Mucosa of descending colon (tissue), 3 donors: Measurements from ENCODE around the gene WFDC6. TPM values are rescaled to one million over a fixed set of nuclear protein-coding genes. Genes with fewer than 3 reads are reported as not detected.

Experiments used
- ATAC-seq: fragments of 200-7000 bp; cut with Tn5 transposase; one replicate; pipeline ENCODE4 v1.9.1; 2020; ENCODE audit warnings: mild to moderate bottlenecking, moderate library complexity
- DNase-seq, 3 donors: peaks; one replicate each; pipeline ENCODE4 v3.0.0-alpha.2; 2020
- H3K36me3 ChIP-seq: fragments of 200-600 bp; one replicate; pipeline ENCODE4 v1.8.0; 2021; ENCODE audit warnings: low read depth, mild to moderate bottlenecking
- H3K4me1 ChIP-seq: fragments of 200-600 bp; one replicate; pipeline ENCODE4 v1.8.0; 2021; ENCODE audit warnings: low read depth, mild to moderate bottlenecking
- H3K4me3 ChIP-seq: fragments of 200-600 bp; one replicate; pipeline ENCODE4 v1.8.0; 2021; ENCODE audit warnings: mild to moderate bottlenecking
- H3K9me3 ChIP-seq: fragments of 200-600 bp; one replicate; pipeline ENCODE4 v1.8.0; 2021; ENCODE audit warnings: mild to moderate bottlenecking
- CTCF ChIP-seq: fragments of 200-600 bp; IDR thresholded peaks from one replicate; pipeline ENCODE4 v1.8.0; 2022; ENCODE audit warnings: antibody characterized with exemption, mild to moderate bottlenecking
- intact Hi-C, 2 donors: fragments of 100-400 bp; cut with DNase I in 1 of 2; cut with micrococcal nuclease in 1 of 2; formaldehyde crosslinking; loops; one replicate each; pipeline versions ENCODE4 v1.11.0 to v1.11.1; 2022; cut with DNase I, micrococcal nuclease
- total RNA-seq, 3 donors: library from RNA; stranded (reverse); fragmentation: NEBNext Ultra II Directional in 2 of 3; extraction: Animal tissue kit (Norgen Biotek cat#: 25700) in 2 of 3; gene quantifications; one replicate each; pipeline versions ENCODE4 v1.2.1 to v1.2.4, GENCODE V29; 2021 to 2023
- donor health status: DM: no; HTN: no; CAD: no; lungs with moderate emphysema.
- donor health status: DM: no; HTN: no; CAD: no.
- donor health status: DM: no; HTN: yes; CAD: no.

WFDC6 gene
- total RNA-seq, 3 donors from 2014 or later = not detected

- Histone ChIP-seq H3K36me3 (no peaks in the 10 kb centered on the region), H3K4me1 (peaks cover 3% of the 10 kb centered on the region), H3K9me3 (no peaks in the 10 kb centered on the region), H3K4me3 (no peak overlapping the region)
- peak; percentile 99 for ATAC-seq
- peak in 1 of 3 donors; percentile 13 for DNase-seq
- no peak for TF ChIP-seq CTCF
- intact Hi-C loops = no loop called here
Observed at GRCh38 chr20:45552456-45552855, 13.2 kb upstream of the WFDC6 start.

- H3K36me3 ChIP-seq = no peaks in the 10 kb centered on the region
- no peaks in the 10 kb centered on the region for H3K9me3 ChIP-seq
- ATAC-seq (no peak), DNase-seq (no peak)
- TF ChIP-seq CTCF = no peak
- H3K4me3 ChIP-seq = no peak overlapping the region
- intact Hi-C loops = no loop called here
- peaks cover 3% of the 10 kb centered on the region for H3K4me1 ChIP-seq
Observed at GRCh38 chr20:45550765-45551164, 11.5 kb upstream of the WFDC6 start.

GRCh38 chr20:45548410-45548809 lies 9.1 kb upstream of the WFDC6 start:
- TF ChIP-seq CTCF = no peak
- Histone ChIP-seq H3K36me3 (no peaks in the 10 kb centered on the region), H3K4me3 (no peak overlapping the region), H3K9me3 (no peaks in the 10 kb centered on the region), H3K4me1 (peaks cover 3% of the 10 kb centered on the region)
- intact Hi-C loops = no loop called here
- DNase-seq (no peak), ATAC-seq (no peak)

- no peaks in the 10 kb centered on the region for H3K9me3 ChIP-seq
- no peak within 1 kb of the TSS for H3K4me3 ChIP-seq
- intact Hi-C loops = no loop called here
- DNase-seq (no peak), ATAC-seq (no peak)
- H3K36me3 ChIP-seq = no peaks in the 10 kb centered on the region
- H3K4me1 ChIP-seq = peaks cover 3% of the 10 kb centered on the region
- no peak for TF ChIP-seq CTCF
Observed at GRCh38 chr20:45547206-45547770, 8.0 kb upstream of the WFDC6 start, which contains the start of gene EPPIN. EPPIN (minus strand) TSS chr20:45547401; CDS start chr20:45547357, 44 bp downstream.

- Histone ChIP-seq H3K9me3 (no peaks in the 10 kb centered on the region), H3K4me3 (no peak overlapping the region), H3K4me1 (no peaks in the 10 kb centered on the region), H3K36me3 (no peaks in the 10 kb centered on the region)
- peak; percentile 68 for ATAC-seq
- no peak for DNase-seq
- no peak for TF ChIP-seq CTCF
- intact Hi-C loops = no loop called here
Observed at GRCh38 chr20:45545754-45546453, 6.6 kb upstream of the WFDC6 start.
